T-helper 2 cell (primary cell): ENCODE measurements around the gene IREB2.

Source experiments
- DNase-seq, 5 experiments: peaks; one replicate each; pipeline versions ENCODE4 v3.0.0 to v3.0.0-alpha.2; 2012 to 2022

The IREB2 gene

GRCh38 chr15:78550815-78551214, 112.8 kb downstream of the IREB2 start:
- no peak for DNase-seq
